Activated gamma-delta T cell treated with anti-CD3 and anti-CD28 coated beads, Interleukin-2, amount 50 U/mL, for 16 hours (primary cell): Measurements from ENCODE around the gene LSAMP.

ENCODE experiments used
- DNase-seq: peaks from one replicate; pipeline ENCODE4 v3.0.0-alpha.2; 2020; ENCODE audit warnings: low read depth

Gene LSAMP

DNA sequence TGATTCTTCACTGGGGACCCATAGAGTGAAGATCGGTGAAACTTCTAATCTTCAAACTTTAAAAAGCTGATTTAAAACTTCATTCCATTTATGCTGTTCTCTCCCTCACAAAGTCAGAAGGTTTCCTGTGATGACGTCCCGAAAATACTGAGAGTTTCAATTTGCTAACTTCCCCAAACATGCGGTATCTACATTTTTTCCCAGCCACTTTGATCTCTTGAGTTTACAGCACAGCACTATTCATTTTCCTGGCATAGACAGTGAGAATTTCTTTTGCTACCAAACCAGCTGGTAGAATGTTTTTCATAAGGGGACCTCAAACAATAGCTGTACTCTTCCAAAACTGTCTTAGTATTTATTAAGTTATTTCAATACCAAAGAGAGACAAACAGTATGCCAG is 156.8 kb downstream of the LSAMP start:
- DNase-seq = no peak

DNA sequence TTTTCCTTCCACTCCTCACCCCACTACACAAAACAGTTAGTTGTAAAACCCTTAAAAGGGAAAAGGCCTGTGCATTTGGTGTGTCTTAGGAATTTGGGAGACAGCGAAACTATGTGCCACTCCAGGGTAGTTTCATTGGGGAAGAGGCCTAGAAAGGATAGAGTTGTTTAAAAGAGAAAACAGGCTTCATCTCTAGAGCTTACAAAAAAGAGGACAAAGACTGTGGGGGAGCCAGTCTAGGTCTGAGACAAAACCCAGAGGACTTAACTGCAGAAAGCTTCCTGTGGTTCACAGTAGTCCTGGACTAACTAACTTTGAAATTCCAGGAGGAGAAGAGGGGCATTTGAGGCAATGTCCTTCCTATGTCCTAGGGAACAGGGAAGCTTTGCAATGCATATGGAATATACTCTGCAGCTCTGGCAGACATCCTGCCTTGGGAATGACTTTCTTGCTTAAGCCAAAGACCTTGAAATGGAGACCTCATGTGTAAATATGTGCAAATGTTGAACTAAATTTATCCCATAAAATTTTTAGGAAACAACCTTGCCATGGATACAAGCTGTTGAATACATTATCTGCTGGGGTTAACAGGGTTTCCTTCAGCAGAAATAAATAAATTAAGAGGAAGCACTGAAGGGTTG is 159.4 kb downstream of the LSAMP start:
- no peak for DNase-seq

DNA sequence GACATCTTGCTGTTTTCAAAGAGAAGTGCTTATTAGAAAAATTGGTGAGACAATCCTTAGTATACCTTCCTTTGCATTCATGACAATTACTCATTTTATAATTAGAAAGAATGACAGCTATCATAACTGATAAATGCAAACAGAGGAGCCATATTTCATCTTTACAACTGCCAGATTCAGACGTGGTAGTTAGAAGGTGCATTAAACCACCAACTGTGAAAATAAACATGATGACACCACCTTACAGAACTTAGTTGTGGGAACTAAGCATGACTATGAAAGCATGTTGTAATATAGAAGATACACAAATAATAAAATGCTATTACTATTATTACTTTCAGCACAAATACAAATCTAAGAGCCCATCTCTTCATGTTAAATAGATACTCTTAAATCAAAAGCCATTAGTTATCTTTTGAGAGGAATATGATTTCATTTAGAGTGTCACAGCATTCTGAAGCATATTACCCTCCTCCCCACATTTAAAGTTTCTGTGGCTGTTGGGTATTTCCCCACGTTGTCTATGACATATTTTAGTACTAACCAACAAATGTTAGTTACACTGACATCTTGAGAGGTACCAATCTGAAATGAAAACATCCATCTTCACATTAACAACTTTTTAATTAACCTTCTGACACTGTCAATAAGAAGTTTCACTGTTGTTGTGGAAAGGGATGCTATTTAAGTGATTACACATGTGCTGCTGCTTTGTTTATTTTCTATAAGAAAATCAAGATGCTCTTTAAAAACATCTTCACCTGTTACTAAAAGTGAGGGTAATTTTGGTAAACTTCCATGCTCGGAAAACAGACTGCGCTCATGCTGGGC is 163.8 kb downstream of the LSAMP start:
- no peak for DNase-seq

DNA sequence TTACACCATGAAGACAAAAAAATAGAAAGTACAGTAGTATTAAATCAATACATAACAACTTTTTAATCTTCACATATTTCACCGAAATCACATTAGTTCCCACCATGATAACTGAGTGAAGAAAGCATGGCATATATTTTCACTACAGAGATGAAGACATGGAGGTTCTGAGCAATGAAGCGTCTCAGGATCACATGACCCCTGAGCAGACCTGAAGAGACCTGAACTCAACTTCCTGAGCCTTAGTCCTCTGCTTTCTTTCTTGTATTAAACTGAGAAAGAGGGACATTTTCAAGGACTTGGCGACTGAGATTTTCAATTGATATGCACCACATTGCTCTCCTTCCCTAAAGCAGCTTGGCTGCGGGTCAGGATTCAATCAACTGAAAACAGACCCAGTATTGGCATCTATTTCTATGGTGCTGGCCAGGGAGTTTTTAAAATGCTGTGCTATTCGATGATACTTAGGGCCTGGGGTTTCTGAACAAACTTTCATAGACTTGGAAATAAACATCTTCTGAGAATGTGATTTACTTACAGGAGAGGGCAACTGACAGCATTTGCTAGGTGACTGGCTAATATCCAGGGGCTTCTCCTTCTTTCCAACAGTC is 165.1 kb downstream of the LSAMP start:
- DNase-seq = no peak

DNA sequence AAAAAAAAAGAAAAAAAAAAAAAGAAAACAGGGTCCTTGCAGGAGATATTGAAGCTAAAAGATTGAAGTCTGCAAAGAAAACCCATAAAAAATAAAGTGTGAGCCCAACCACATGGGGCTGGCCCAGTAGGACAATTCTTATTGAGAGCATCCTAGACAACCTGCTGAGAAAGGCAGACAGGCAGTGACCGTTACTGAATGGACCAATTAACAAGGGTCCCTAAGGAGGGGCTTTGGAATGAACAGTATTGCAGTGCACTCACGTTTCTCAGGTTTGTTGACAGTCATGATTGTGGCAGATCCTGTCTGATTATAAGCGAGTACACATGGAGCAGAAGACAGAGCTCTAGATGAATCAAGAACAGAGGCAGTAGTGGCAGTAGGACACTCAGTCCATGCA is 168.6 kb downstream of the LSAMP start:
- no peak for DNase-seq

DNA sequence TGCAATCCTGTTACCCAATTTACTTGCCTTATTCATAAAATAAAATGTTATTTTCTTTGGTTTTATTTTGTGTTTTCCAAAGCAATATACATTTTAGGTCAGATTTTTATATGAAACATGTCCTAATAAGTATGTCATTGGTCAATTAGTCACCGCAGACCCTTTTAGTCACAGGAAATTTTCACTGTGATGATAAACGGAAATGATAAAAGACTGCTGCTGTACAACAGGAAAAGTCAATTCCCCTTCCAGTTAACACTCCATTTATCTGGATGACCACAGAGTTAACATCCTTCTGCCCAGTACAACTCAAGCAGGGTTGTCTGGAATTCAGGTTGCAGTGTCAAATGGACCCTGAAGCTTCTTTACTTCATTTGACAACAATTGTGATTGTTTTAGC is 175.2 kb downstream of the LSAMP start:
- DNase-seq = no peak

DNA sequence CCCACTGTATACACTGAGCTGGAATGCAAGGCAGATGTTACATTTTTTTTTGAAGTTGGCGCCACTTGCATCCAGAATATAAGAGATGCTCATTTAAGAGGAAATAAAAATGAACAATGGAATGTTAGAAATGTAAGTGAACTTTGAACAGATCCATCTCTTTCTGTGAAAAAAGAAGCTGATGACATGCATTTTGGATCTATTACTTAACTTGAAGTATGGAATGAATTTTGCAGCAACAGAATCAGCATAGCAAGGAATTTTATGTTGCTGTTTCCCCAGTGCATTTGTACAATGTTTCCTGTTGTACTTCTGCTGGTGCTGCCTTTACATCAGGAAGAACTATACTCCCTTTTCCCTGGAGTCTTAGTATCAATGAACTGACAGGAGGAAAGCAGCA is 178.2 kb downstream of the LSAMP start:
- DNase-seq = no peak

DNA sequence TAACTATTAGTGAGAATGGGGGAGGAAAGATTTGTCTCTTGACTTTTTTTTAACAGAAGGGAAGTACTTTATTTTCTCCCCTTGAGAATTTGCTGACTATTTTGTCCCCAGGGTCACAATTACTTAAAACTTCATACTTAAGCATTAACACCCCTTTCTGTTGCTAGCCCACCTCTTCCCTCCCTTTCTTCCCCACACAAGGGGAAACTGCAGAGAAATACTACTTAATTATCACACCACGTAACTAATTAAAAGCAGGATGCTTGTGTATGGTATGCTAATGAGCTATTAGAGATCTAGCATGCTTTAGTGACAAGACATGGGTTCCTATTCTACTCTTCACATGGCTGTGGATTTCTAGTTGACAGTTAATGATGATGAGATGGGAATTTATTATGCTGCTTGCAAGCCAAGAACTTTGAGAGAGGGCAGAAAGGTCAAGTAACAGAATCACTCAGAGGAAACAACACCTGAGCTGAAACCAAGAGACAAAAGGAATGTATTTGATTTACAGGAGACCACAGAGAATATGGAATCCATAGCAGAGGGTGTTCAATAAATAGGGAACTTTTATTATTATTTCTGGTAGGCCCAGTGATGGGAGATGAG is 179.2 kb downstream of the LSAMP start:
- no peak for DNase-seq

DNA sequence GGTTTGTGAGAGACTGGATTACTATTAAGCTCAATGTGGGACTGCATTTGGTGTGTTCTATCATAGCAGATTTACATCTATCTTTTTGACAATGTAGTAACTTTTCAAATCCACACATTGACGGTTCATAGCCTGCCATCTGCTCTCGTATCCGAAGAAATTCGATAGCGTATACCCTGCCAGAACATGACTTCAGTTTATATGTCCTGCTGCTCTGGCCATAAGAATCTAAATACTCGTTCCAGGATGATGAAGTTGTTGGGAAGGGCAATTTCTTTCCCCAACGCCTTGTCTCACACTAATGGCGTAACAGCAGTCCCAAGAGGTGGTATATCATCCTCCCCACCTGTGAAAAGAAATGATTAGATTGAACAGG is 180.0 kb downstream of the LSAMP start:
- DNase-seq = no peak

DNA sequence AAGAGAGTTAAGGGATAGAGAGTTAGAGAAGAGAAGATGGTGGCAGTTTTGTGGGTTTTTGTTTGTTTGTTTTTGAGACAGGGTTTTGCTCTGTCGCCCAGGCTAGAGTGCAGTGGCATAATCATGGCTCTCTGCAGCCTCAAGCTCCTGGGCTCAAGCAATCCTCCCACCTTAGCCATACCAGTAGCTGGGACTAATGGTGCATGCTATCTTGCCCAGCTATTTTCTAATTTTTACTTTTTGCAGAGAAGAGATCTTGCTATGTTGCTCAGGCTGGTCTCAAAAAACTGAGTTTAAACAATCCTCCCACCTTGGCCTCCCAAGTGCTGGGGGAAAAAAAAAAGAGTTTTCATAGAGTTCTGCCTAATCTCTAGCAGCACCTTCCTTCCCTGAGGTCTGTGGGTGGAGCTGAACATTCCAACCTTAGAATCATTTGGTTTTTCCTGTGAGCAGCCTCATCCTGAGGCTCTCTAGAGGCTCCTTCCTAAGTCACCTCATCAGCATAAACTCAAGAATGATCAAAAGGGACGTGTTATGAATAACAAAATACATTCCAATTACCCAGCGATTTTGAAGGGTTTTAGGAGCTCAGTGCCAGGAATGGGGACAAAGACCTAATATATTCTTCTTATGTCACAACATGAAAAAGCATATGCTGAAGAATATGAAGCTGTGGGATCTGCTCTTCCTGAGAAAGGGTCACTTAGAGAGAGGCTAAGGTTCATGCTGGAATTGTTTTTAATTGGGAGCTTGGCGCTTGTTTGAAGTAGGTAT is 180.6 kb downstream of the LSAMP start:
- no peak for DNase-seq

DNA sequence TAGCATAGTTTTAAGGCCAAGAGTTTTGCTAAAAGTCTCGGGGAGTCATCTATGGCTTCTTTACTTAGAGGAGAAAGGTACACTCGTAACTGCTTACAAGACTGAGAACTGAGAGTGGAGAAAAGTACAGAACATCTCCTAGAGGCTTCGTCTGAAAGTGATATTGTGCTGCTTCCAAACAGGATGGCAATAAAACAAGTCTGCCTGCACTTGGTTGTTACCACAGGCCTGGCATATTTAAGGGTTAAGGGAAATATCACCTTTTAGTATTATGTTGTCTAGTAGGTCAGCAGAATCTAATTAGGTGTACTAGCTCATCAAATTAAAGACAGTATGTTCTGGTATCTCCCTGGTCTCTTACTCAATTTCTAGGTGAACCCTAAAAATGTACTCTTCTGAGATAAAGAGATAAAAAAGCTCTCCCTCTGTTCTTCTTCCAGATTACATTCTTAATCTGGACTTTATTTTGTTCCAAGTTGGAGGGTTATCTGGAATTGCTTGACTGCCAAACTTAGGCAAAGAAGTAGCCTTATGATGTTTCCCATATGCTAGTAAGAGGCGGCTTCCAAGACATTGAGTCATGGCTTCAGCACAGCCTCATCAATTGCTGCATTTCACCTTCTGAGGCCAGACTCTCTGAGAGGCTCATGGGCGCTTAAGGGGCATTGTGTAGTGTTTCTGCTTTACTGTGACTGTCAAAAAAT is 181.3 kb downstream of the LSAMP start:
- no peak for DNase-seq

DNA sequence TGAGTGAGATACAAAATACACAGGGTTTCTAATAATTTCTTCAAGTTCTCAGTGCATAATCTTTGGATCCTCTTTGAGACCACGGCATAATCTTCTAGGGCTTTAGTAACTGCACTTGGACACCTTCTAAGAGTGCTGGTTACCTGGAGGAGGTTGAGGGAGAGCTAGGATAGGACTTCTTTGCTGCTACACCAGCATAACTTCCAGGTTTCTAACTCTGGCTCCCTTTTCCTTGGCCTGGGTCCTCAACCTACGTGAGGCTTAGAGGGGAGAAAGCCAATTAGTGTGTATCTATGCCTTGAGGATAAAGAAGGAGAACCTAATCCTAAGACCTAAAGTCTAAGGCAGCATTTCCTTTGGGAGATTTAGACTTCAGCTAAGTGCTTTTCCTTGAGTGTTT is 184.8 kb downstream of the LSAMP start:
- DNase-seq = no peak

DNA sequence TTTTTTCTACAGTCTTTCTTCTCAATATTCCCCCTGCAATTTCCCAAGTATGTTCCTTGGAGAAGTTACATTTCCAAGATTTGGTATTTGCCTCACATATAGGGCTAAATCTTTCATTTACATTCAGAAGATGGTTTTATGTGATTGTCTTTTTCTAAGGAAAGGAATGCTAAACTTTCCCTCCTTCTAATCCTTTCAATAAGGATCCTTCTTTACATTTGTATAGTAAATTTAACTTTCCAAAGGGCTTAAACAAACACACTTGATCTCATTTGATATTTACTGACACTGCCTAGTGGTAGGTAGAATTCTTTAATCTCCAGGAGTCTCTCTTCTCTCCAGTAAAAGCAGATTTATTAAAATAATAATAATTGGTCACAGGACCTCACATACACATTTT is 185.3 kb downstream of the LSAMP start:
- no peak for DNase-seq

DNA sequence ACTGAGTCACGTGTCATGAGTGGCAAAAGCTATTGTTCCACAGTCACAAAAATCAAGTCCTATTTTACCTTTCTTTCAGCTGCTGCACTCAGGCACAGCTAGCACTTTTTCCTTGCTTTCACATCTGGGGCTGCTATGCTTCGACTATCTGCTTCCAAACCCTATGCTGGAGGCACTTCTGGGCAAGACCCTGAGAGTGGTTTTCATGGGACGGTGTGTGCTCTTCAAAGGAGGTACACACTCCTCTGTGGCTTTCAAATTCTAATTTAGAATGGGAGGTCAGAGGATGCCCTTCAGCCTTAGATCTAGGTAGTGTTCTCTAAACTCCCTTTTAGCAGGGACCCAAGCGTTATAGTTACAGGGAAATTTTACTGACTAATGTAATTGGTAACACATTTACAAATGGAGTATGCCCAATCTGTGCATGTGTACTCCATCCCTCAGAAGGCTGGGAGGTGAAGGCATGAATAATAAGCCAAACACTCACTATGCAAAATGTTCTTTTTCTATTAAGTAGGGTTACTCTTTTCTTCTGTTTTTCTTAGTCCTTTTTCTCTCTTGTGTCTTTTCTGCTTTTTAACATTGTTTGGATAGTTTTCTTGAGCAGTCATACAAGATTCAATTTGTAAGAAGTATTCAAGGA is 188.3 kb downstream of the LSAMP start:
- no peak for DNase-seq

DNA sequence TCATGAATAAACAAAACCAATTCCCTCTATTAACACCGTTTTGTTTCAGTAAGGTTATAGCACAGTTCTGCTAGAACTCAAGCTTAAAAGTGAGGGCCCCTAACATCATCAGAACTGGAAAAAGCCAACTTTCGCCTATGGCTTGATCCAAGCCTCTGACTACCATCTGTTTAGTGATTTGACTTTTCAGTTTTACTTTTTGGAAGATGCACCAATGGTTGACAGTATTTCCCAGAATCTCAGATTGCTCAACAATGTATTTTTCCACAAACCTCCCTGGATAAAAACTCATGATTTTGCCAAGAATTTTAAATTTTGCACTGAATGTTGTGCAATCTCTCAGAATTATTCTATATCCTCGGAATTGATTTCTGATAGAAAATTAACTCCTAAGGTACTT is 190.7 kb downstream of the LSAMP start:
- no peak for DNase-seq

DNA sequence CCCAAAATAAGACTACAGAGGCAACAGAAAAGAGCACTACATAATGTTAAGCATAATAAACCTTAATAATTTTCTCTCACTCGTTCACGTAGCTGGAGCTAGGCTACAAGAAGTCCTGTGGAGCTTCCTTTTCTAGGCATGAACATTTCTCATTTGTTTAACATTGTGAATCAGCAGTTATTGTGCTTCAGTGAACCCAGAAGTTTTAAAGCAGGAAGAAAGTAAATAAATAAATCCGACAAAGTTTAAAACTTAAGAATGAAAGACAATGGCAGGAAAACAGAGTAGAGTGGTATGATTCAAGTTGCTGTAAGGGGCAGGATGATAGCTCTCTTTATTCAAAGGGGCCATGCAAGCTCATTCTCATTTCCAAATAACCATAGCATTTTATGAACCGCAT is 191.8 kb downstream of the LSAMP start:
- no peak for DNase-seq

DNA sequence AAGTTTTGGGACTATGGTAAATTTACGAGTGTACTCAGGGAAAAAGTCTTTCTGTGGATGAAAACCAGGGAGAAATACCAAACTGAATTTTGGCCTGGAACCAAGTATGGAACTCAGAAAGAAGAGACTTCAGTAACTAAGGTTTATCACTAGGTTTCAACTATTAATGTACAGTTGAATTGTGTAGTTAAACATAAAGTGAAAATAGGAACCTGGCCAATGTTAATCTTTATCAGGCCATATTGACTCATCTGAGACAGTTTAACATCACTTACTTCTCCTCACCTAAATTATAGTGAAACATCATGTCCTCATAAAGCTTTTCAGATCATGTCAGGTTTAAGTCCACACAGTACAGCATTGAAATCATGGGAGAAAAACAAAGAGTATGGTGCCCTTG is 197.7 kb downstream of the LSAMP start:
- DNase-seq = no peak

DNA sequence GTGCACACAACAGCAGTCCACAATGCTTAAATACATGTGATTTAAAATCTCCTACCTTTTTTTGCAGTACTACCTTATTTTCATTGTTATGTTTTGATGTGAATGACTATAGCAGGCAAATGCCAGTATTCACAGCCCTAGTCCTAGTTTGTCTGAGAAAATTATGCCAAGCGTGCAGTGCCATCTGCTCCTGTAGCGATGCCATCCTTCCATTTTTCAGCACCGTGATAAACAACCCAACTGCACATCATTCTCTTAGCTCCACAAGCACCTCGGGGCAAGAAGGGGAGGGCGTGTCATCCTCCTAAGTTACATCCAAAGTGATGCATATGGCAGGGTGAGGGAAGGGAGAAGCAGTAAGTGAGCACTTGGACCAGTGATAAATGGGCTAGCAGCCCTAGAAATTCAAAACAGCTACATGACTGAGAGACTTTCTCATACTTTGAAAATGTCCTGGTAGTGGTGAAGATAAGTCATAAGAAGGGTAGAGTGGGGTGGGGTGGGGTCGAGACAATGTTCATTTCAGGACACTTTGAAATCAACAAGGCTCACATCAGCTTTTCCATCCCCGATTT is 198.8 kb downstream of the LSAMP start:
- no peak for DNase-seq

DNA sequence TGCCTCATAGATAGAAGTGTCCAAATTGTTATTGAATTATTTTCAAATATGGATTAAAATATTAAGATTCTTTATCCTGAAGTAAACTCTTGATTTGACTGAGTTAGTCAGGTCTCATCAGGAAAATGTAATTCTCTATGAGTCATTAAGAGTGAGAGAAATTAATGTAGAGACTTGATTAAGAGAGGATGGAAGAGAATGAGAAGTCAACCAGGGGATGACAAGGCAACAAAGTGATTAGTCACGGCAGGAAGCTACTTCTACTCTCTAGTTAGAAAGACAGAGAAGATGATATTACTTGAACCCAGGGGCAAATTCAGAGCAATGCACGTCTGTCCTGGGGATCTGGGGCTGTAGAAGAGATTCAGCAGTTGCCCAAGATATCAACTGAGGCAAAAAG is 202.5 kb downstream of the LSAMP start:
- no peak for DNase-seq

DNA sequence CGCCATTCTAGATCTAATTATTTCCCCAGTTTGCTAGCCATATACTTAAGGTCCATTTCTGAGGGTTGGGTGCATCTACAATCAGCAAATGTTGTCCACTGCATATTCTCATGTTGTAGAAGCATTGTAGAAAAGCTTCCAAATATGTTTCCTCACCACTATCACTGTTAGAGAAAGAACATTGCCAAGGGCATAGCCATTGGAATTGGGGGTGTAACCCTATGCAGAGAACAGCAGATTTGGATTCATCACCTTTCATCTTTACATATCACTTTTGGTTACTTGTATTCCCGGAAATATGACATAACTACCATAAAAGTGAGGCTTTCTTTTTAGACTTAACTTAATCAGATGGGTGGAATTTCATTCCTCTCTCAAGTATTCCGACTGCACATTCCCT is 203.6 kb downstream of the LSAMP start:
- DNase-seq = no peak

DNA sequence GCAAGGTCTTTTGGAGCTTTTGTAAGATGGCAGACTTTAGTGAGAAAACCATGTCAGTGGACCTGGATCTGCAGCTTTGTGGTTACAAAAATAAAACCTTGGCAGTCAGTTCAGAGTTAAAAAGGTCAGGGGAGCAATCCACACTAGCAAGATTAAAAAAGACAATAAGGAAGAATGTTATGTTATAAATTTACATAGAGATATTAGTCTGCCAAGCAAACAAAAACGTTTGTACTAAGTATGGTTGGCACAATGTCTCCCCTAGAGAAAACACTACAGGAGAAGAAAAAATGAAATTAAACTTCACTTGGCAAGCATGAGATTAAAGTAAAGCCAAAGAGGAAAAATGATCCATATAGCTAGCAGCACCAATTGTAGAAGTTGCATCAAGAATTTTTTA is 205.0 kb downstream of the LSAMP start:
- DNase-seq = no peak
